T-helper 1 cell treated with Interleukin-12 subunit alpha and Interleukin-12 subunit beta and Interleukin-4 antibody, amounts not matched to agents 30 ng/mL and 1 ng/mL, for 36 hours (primary cell): Measurements from ENCODE around the gene SETD3. TPM values are rescaled to one million over a fixed set of nuclear protein-coding genes. Genes with fewer than 3 reads are reported as not detected.

Source experiments
- intact Hi-C: fragments of 100-400 bp; cut with micrococcal nuclease; formaldehyde crosslinking; loops from one replicate; pipeline ENCODE4 v1.15.1; 2024
- total RNA-seq: library from RNA; stranded (reverse); gene quantifications from 2 replicates; pipeline ENCODE4 v1.2.3, GENCODE V29; 2022

Gene SETD3
- total RNA-seq, 1 donor from 2014 or later, result 59.5 TPM

- intact Hi-C loops, result no loop called here
These were observed 17.2 kb upstream of the SETD3 start for GRCh38 chr14:99497894-99498293.

DNA sequence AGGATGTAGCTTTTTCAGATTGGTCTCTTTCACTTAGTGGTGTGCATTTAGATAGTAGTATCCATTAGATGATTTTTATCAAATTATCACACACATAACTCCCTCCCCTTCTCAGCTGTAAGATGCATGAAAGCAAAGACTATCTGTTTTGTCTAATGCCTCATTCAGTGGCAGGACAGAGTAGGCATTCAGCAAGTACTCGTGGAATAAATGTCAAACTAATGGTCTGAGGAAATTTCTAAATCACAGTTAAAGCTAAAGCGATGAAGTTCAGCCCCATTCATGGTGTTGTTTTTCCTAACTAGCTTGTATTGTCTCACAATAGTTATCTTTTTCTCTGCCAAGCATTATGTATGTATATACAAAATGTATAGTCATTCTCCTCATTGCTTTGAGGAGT lies 16.7 kb upstream of the SETD3 start:
- intact Hi-C loops, result no loop called here

DNA sequence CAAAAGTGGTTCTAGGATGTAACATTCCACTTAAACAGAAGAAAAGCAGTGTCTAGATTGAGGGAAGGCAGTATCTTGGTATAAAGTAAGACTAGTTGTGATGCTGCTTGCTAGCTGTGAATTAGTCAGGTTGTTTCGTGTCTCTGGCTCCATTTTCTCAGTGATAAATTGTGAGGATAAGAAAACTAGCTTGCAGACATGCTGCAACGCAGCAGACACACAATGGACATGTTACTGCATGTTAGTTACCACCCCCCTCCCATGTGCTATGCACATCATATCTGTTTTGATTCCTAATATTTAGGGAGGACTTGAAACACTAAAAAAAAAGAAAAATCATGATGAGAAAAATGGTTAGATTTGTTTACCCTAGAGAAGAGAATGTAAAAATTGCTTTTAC lies 3.4 kb upstream of the SETD3 start:
- intact Hi-C loops, result loop anchor here (5.0 kb wide), 1 partner anchor 738 kb away; no protein-coding TSS in a partner anchor

- intact Hi-C loops, result loop anchor here (1.0 to 5.0 kb wide), 10 partner anchors 45 to 1505 kb away; partner anchors contain the start of genes CCDC85C, CYP46A1, WDR25 and YY1
These were observed 1.1 kb upstream of the SETD3 start for GRCh38 chr14:99481745-99482099.

DNA sequence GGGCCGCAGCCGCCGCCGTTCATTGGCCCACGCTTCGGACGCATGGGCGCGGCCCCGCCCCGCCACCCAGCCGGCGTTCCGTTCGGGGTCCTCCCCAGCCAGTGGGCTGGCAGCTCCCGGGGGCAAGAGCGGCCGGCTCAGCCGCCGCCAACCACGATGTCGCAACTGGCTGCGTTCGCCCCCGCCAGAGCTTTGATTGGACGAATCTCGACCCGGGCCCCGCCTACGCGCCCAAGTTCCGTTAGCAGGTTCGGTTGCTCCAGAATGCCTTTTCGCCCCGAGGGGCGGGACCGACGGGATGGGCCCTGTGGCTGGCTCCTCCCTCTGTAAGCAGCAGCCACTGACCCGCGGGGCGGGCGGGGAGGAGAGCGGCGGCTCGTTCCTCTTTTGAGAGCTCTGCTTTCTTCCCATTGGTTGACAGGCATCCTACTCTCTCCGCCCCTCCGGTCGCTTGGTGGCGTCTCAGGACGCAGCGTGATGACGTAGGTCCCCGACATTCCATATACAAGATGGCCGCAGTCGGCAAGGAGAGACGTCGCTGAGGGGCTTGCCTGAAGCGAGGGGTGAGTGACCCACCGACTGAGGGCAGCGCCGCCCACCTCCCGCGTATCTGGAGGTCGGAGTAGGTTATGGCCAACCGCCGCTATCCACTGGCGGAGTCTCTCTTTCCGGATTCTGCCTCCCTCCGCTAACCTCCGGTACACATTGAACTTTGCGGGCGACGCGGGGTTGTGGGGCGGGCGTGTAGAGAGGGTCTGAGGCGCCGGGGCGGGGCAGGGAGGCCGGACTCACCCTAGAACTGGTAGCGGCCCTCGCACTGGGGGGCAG lies 472 bp upstream of the SETD3 start, which contains the start of gene CCNK:
TSS of gene CCNK (plus strand) at position 493 of the 828 bp plus-strand sequence. CDS start 11,269 bp downstream, outside the sequence.
- intact Hi-C loops, result loop anchor here (1.0 to 5.0 kb wide), 10 partner anchors 44 to 1504 kb away; partner anchors contain the start of genes CCDC85C, CYP46A1, WDR25 and YY1

- intact Hi-C loops, result no loop called here
These were observed 1.3 kb downstream of the SETD3 start for GRCh38 chr14:99479160-99479905.

DNA sequence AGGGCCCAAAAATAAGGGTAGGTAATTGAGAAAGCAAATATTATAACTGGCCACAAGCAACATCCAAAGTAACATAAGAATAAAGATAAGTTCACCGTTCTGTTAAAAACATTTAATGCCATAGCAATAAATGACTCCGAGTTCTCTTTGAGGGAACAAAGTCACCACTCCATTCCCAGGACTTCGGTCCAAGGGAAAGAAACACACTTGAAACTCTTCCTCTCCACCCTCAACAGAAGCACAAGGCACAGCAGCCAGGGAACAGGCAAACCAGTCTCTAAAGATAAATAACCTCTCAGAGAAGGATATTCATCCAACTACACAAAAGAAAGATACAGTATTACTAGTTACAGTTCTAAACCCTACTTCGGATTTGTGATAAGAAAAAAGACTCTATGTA lies 2.5 kb downstream of the SETD3 start:
- intact Hi-C loops, result no loop called here

DNA sequence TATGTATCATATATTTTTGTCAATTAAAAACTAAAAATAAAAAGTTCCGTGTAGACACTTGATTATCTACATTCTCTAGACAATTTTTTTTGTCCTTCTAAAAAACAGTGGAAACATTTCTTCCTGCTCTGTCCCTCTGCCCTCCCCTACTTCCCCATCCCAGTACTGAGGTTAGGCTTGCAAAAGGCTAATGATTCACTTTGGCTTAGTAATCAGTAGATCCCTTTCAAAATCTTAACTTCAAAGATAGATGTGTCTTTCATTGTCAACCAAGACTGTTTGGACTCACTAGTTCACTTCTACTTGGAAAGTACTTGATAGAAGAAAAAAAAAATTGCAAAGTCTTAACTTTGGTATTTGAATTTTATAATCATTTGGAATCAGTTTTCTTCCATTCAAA lies 3.8 kb downstream of the SETD3 start:
- intact Hi-C loops, result no loop called here

DNA sequence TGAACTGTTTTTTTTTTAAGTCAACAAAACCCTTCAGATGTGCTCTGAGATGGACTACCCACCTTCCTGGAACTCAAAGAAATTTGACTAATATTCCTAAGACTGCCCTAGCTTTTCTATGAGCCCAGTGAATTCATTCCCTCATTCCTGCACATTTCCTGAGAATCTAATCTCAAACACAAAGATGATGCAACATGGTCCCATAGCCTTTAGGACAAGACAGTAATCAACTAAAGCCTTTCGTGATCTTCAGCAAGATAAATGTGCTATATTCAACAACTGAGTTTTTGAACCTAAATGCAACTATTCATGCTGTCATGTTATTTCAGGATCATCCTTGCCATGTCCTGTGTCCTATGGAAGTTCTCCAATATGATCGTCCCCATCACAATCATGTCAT lies 5.0 kb downstream of the SETD3 start:
- intact Hi-C loops, result no loop called here

DNA sequence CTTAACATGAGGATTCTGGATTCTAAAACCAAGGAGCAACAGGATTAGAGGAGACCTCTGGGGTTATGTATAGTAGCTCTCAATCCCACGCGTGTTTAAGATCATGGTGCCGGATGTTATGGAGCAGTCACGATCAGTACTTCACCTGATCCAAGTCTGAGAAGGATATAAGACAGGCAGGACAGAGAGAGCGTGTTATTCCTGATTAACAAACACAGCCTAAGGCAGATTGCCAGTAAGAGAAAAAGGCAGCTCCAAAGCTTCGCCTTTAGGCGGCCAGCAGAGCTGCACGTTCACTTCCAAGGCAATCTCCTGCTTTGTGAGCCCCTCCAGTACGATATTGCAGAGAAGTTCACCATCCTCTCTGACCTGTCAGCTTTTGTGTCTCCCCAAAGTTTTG lies 5.5 kb downstream of the SETD3 start:
- intact Hi-C loops, result no loop called here

- intact Hi-C loops, result no loop called here
These were observed 7.2 kb downstream of the SETD3 start for GRCh38 chr14:99473458-99473857.

- intact Hi-C loops, result no loop called here
These were observed 7.7 kb downstream of the SETD3 start for GRCh38 chr14:99472937-99473336.

DNA sequence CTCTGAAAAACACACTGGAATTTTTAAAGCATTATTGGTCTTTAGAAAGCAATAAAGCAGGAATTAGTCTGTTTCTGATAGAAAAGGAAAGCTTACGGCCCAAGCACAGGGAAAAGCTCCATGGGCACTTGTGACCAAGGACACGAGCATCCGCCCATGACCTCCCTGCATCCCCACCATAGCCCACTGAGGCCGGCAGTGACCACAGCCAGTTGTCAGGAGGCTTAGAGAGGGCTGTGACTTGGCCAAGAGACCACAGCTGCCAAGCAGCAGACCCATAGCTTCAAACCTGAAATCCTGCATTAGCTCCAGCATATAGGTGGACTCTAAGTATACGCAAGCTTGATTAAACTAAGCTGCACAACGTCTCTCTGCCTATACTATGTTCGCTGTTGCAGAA lies 8.9 kb downstream of the SETD3 start:
- intact Hi-C loops, result no loop called here

- intact Hi-C loops, result no loop called here
These were observed 11.6 kb downstream of the SETD3 start for GRCh38 chr14:99468836-99469592.

- intact Hi-C loops, result no loop called here
These were observed 12.6 kb downstream of the SETD3 start for GRCh38 chr14:99468081-99468480.

GRCh38 chr14:99467336-99468078 lies 13.2 kb downstream of the SETD3 start:
- intact Hi-C loops, result no loop called here

GRCh38 chr14:99466758-99467157 lies 13.9 kb downstream of the SETD3 start:
- intact Hi-C loops, result no loop called here

- intact Hi-C loops, result no loop called here
These were observed 15.4 kb downstream of the SETD3 start for GRCh38 chr14:99465288-99465687.

DNA sequence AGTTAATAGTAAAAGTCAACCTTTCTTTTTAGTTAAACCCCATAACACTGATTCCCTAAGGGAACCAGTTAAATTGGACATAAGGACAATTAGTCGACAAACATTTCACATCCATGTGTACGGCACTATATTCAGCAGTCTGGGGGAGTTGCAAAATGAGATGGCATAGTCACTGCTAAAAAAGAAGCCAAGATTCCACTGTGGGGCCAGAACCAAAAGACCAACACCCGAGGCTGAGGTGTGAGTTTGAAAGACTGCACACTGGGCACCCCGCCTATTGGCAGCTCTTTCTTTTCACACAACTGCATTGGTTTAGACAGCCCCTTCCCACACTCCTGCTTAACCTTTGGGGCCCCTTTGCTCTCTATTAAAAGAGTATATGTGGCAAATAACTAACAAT lies 16.7 kb downstream of the SETD3 start:
- intact Hi-C loops, result no loop called here

DNA sequence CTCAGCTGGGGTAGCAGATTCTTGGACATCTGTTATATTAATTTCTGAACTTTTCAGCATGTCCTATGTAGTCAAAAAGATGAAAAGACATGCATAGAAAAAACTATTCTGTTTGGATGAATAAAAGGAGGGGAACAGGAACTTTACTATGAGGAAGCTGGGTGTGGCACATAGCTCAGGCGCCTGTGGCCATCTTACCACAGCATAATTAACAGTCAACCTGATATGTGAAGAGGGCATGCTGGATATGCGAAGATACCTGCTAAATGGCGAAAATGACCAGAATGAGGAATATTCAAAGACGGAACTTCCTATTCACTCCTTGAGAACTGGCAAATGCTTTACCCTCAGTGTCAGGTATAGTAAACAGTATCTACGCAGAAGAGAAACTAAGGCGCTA lies 18.4 kb downstream of the SETD3 start:
- intact Hi-C loops, result no loop called here
